HepG2 (cell line): ENCODE data around the gene HIBADH. TPM values are rescaled to one million over a fixed set of nuclear protein-coding genes. Genes with fewer than 3 reads are reported as not detected.
A peak's percentile ranks its signal among the peaks of the same experiment; 100 is the strongest.

Source experiments
- ATF7-NPFF ChIP-seq: sonication (generic); formaldehyde crosslinking; IDR thresholded peaks from 2 replicates; pipeline ENCODE4 v1.8.1; 2023; ENCODE audit warnings: mild to moderate bottlenecking, low read depth, missing genetic modification reagents, moderate library complexity
- GATAD2A ChIP-seq: IDR thresholded peaks from 2 replicates; pipeline ENCODE4 v1.6.1; 2016
- IKZF4 ChIP-seq: sonication (generic); formaldehyde crosslinking; IDR thresholded peaks from 2 replicates; pipeline ENCODE4 v1.5.1; 2020; ENCODE audit warnings: borderline replicate concordance, mild to moderate bottlenecking, low read depth, missing genetic modification reagents; ENCODE audit errors: not compliant biosample characterization
- MAF1 ChIP-seq: sonication (generic); formaldehyde crosslinking; IDR thresholded peaks from 2 replicates; pipeline ENCODE4 v1.5.0; 2020; ENCODE audit warnings: missing genetic modification reagents, borderline replicate concordance
- MIER2 ChIP-seq: IDR thresholded peaks from 2 replicates; pipeline ENCODE4 v1.6.1; 2016; ENCODE audit warnings: missing biosample characterization, missing genetic modification reagents
- NKX3-1 ChIP-seq: sonication (generic); formaldehyde crosslinking; IDR thresholded peaks from 2 replicates; pipeline ENCODE4 v1.5.0; 2020; ENCODE audit warnings: missing genetic modification reagents
- PITX1 ChIP-seq: sonication (generic); formaldehyde crosslinking; IDR thresholded peaks from 2 replicates; pipeline ENCODE4 v1.5.1; 2020; ENCODE audit warnings: mild to moderate bottlenecking, missing genetic modification reagents
- RFXANK ChIP-seq: IDR thresholded peaks from 2 replicates; pipeline ENCODE4 v1.6.1; 2016
- SUZ12 ChIP-seq: fragments of 150-350 bp; IDR thresholded peaks from 2 replicates; pipeline ENCODE4 v1.6.1; 2014; ENCODE audit warnings: low read depth, low read length
- TMF1 ChIP-seq: sonication (generic); formaldehyde crosslinking; IDR thresholded peaks from 2 replicates; pipeline ENCODE4 v1.8.1; 2022; ENCODE audit warnings: low read depth, missing genetic modification reagents
- ZC3H4 ChIP-seq: sonication (generic); formaldehyde crosslinking; IDR thresholded peaks from 2 replicates; pipeline ENCODE4 v1.4.0; 2020; ENCODE audit warnings: missing genetic modification reagents, borderline replicate concordance
- ZFAT ChIP-seq: sonication (generic); formaldehyde crosslinking; conservative IDR thresholded peaks from 2 replicates; pipeline ENCODE4 v1.8.1; 2023; ENCODE audit warnings: missing genetic modification reagents, inconsistent platforms
- ZNF225 ChIP-seq: sonication (generic); formaldehyde crosslinking; IDR thresholded peaks from 2 replicates; pipeline ENCODE4 v1.4.0; 2020; ENCODE audit warnings: mild to moderate bottlenecking, missing genetic modification reagents
- ZNF615 ChIP-seq: sonication (generic); formaldehyde crosslinking; IDR thresholded peaks from 2 replicates; pipeline ENCODE4 v1.5.0; 2020; ENCODE audit warnings: mild to moderate bottlenecking, missing genetic modification reagents, borderline replicate concordance
- ZNF710 ChIP-seq: sonication (generic); formaldehyde crosslinking; IDR thresholded peaks from 2 replicates; pipeline ENCODE4 v1.5.0; 2020; ENCODE audit warnings: mild to moderate bottlenecking, missing genetic modification reagents, borderline replicate concordance
- ZNF761 ChIP-seq: sonication (generic); formaldehyde crosslinking; conservative IDR thresholded peaks from 2 replicates; pipeline ENCODE4 v1.4.0; 2020; ENCODE audit warnings: mild to moderate bottlenecking, missing genetic modification reagents
- ZNF788 ChIP-seq: sonication (generic); formaldehyde crosslinking; IDR thresholded peaks from 2 replicates; pipeline ENCODE4 v1.5.0; 2020; ENCODE audit warnings: mild to moderate bottlenecking, missing genetic modification reagents, borderline replicate concordance
- ZNF790 ChIP-seq: sonication (generic); formaldehyde crosslinking; IDR thresholded peaks from 2 replicates; pipeline ENCODE4 v1.8.0; 2022; ENCODE audit warnings: missing genetic modification reagents, mild to moderate bottlenecking, borderline replicate concordance
- polyA plus RNA-seq, 8 experiments: library from polyadenylated mRNA; depleted of rRNA in 3 of 8; stranded (reverse) in 7 of 8; unstranded in 1 of 8; fragments of >200 nt; fragmentation: Illumina TruSeq in 4 of 8; extraction: Trizol in 4 of 8; gene quantifications; 2 replicates each; pipeline versions ENCODE4 v1.2.1 to v1.2.3, GENCODE V29; 2011 to 2016; ENCODE audit warnings: low read depth in 4 of 8, missing spikeins in 1 of 8, mixed read lengths in 1 of 8; ENCODE audit not compliant: insufficient read depth in 1 of 8
- total RNA-seq, 5 experiments: library from RNA; depleted of rRNA; stranded (reverse); fragments of >200 nt; fragmentation: Illumina TruSeq; extraction: Trizol; gene quantifications; 2 replicates each; pipeline ENCODE4 v1.2.3, GENCODE V29; 2016; ENCODE audit warnings: low read depth in 1 of 5
- TF ChIP-seq, protein P1 (sequence below): sonication (generic); formaldehyde crosslinking; IDR thresholded peaks from 2 replicates; pipeline ENCODE4 v1.4.0; 2020; ENCODE audit warnings: missing genetic modification reagents
- TF ChIP-seq, protein P2 (sequence below): sonication (generic); formaldehyde crosslinking; IDR thresholded peaks from 2 replicates; pipeline ENCODE4 v1.8.0; 2022; ENCODE audit warnings: missing genetic modification reagents, mild to moderate bottlenecking, moderate library complexity, borderline replicate concordance
- TF ChIP-seq, protein P3 (sequence below): sonication (generic); formaldehyde crosslinking; conservative IDR thresholded peaks from 2 replicates; pipeline ENCODE4 v1.4.0; 2020; ENCODE audit warnings: missing genetic modification reagents

The HIBADH gene
- total and polyA plus RNA-seq, 2 of the 13 experiments (the other 11 are each of a cell fraction or from before 2014, with no cell fraction given), result 49.9 to 59.5 TPM

GRCh38 chr7:27662490-27663205, at the start of gene HIBADH (continued):
- TF ChIP-seq, protein P1, sequence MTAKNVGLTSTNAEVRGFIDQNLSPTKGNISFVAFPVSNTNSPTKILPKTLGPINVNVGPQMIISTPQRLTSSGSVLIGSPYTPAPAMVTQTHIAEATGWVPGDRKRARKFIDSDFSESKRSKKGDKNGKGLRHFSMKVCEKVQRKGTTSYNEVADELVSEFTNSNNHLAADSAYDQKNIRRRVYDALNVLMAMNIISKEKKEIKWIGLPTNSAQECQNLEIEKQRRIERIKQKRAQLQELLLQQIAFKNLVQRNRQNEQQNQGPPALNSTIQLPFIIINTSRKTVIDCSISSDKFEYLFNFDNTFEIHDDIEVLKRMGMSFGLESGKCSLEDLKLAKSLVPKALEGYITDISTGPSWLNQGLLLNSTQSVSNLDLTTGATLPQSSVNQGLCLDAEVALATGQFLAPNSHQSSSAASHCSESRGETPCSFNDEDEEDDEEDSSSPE (CRISPR knock-in tag), result peak; percentile 93
- TF ChIP-seq ATF7-NPFF (CRISPR knock-in tag), result peak; percentile 53; the same call in 1 of the 2 replicates
- peak; percentile 75 for TF ChIP-seq ZNF788 (CRISPR knock-in tag)
- TF ChIP-seq ZNF225, result no peak
- TF ChIP-seq TMF1, result peak; percentile 30; the same call in 1 of the 2 replicates
- no peak for TF ChIP-seq SUZ12
- 0 out of 2 replicates have a peak, but pooled peaks have one; percentile 34 for TF ChIP-seq RFXANK (CRISPR knock-in tag)
- TF ChIP-seq, protein P2, sequence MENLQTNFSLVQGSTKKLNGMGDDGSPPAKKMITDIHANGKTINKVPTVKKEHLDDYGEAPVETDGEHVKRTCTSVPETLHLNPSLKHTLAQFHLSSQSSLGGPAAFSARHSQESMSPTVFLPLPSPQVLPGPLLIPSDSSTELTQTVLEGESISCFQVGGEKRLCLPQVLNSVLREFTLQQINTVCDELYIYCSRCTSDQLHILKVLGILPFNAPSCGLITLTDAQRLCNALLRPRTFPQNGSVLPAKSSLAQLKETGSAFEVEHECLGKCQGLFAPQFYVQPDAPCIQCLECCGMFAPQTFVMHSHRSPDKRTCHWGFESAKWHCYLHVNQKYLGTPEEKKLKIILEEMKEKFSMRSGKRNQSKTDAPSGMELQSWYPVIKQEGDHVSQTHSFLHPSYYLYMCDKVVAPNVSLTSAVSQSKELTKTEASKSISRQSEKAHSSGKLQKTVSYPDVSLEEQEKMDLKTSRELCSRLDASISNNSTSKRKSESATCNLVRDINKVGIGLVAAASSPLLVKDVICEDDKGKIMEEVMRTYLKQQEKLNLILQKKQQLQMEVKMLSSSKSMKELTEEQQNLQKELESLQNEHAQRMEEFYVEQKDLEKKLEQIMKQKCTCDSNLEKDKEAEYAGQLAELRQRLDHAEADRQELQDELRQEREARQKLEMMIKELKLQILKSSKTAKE (CRISPR knock-in tag), result peak; percentile 70; the same call in 1 of the 2 replicates
- TF ChIP-seq ZNF615, result no peak
- no peak for TF ChIP-seq ZC3H4 (CRISPR knock-in tag)
- no peak for TF ChIP-seq MIER2
- peak; percentile 31; the same call in 1 of the 2 replicates for TF ChIP-seq NKX3-1 (CRISPR knock-in tag)
- TF ChIP-seq, protein P3, sequence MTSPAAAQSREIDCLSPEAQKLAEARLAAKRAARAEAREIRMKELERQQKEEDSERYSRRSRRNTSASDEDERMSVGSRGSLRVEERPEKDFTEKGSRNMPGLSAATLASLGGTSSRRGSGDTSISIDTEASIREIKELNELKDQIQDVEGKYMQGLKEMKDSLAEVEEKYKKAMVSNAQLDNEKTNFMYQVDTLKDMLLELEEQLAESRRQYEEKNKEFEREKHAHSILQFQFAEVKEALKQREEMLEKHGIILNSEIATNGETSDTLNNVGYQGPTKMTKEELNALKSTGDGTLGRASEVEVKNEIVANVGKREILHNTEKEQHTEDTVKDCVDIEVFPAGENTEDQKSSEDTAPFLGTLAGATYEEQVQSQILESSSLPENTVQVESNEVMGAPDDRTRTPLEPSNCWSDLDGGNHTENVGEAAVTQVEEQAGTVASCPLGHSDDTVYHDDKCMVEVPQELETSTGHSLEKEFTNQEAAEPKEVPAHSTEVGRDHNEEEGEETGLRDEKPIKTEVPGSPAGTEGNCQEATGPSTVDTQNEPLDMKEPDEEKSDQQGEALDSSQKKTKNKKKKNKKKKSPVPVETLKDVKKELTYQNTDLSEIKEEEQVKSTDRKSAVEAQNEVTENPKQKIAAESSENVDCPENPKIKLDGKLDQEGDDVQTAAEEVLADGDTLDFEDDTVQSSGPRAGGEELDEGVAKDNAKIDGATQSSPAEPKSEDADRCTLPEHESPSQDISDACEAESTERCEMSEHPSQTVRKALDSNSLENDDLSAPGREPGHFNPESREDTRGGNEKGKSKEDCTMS (CRISPR knock-in tag), result no peak
- peak; percentile 46 for TF ChIP-seq PITX1 (CRISPR knock-in tag)
- peak; percentile 49; the same call in 1 of the 2 replicates for TF ChIP-seq ZNF761
- TF ChIP-seq ZNF710 (CRISPR knock-in tag), result peak; percentile 70
- TF ChIP-seq ZFAT, result no peak
- peak; percentile 55 for TF ChIP-seq GATAD2A (CRISPR knock-in tag)
- TF ChIP-seq MAF1 (CRISPR knock-in tag), result no peak
- peak; percentile 39; the same call in 1 of the 2 replicates for TF ChIP-seq ZNF790 (CRISPR knock-in tag)
- peak; percentile 75 for TF ChIP-seq IKZF4 (CRISPR knock-in tag)
